Stimulated activated CD4-positive, alpha-beta T cell treated with anti-CD3 and anti-CD28 coated beads, Interleukin-12 subunit alpha, Interleukin-12 subunit beta, amount 100 ng/mL, for 4 hours (primary cell): ENCODE results near the gene TAX1BP1.
A peak's percentile ranks its signal among the peaks of the same experiment; 100 is the strongest.

Experiments used
- DNase-seq: peaks from one replicate; pipeline ENCODE4 v3.0.0-alpha.2; 2020

The TAX1BP1 gene

DNA sequence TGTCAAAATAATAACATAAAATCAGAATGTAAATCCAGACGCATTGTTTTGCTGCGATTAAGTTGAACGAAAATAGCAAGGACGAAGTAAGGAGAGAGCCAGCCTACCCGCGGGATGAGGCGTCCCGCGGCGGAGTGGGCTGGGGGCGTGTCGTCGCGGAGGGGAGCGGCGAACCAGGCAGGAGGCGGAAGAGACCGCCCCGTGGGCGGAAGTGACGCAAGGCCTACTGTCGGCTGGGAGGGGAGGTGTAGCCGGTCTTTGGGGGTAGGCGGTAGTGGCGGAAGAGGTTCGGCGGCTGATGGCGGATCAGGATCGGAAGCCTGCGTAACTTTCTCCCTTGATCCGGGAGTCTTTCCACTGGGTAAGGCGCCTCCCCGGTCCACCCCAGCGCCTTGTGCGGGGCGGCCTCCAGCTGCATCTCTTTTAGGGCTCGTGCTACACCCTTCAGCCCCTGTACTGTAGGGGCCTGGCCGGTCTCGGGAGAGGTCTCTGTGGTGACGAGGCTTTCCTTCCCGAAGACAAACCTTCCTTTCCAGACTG is at the start of gene TAX1BP1:
TSS of gene TAX1BP1 (plus strand) at position 254 of the 540 bp plus-strand sequence. CDS start 8,363 bp downstream, outside the sequence.
- peak; percentile 94 for DNase-seq

DNA sequence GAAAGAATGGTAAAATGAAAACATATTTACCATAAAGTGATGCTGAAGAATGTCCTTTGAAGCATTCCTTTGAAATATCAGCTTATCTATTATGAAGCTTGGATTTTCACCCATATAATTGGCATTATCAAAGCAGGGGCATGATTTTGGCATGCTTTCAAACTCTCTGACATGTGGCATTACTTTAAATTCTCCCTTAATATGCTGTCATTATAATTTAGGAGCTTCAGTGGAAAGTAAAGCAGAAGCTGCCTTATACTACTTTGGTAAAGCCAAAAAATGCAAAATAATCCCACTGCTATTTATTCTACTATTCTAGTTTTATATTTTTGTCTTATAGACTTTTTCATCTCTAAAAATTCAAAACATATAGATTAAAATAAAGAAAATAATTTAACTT is 49.3 kb upstream of the TAX1BP1 start:
- DNase-seq: no peak

DNA sequence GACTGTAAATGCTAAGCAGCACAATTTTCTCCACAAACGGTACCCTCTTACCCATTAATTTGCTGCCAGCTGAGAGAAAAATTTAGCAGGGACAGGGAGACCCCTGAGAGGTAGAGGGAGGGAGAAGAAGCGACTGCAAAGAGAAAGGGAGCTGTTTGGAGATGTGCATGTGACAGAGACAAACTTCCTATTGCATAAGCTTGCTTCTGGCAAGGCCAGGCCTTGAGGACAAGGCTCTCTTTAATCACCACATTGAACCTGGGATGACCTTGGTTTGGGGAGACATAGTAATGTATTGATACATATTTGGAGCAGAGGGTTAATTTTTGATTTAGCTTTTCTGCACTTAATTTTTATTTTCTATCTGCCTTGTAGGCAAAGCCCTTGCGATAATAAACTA is 46.2 kb upstream of the TAX1BP1 start:
- no peak for DNase-seq

DNA sequence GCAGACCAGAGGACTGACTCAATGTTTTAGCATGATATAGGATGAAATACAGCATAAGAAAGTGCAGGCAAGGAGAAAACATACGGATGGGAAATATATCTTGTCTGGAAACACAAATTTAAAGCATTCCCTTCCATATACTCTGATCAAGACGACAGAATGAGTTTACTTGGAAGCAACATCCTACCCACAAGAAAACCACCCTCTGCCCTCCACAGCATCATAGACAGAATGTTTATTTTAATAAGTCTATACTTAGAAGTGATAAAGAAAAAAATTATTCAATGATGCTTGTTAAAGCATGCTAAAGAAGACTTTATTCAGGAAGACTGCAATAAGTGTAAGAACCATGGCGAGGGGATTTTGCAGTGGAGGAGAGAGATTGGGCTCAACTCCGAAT is 44.9 kb upstream of the TAX1BP1 start:
- no peak for DNase-seq

DNA sequence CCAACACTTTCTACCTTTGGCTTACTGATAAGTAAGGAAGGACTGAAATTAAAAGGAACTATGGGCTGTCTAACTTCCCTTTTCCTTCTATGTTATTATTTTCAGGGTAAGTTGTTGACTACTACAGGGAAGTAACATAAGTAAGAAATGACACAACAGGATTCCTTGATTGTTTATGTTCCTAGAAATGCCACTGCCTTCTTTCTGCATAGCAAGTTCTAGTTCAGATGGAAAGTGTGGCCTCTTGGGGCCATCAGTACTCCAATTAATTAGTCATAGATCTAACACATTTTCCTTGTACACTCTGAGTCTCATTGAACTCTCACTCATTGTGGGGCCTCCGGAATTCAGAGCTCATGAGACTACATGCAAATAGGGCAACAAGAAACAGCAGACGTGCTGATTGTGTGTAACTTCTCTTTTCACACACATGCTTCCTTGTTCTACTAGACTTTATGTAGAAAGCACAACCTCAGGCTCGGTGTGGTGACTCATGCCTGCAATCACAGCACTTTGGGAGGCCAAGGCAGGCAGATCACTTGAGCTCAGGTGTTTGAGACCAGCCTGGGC is 42.0 kb upstream of the TAX1BP1 start:
- DNase-seq: no peak

DNA sequence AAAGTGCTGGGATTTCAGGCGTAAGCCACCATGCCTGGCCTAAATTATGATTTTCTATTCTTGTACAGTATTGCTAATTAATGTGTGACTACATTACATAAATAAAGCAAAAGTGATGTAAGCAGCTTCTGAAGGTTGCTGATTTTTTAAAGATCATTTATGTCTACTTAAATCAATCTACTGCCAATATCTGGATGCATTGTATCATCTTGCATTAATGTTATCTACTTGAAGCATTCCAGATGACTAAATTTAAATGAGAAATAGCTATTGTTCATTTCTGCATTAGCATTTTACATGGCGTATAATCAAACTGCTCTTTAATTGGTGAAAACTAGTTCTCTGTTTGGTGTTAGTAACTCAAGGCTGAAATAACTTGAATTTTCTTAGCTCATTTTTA is 40.2 kb upstream of the TAX1BP1 start:
- no peak for DNase-seq

DNA sequence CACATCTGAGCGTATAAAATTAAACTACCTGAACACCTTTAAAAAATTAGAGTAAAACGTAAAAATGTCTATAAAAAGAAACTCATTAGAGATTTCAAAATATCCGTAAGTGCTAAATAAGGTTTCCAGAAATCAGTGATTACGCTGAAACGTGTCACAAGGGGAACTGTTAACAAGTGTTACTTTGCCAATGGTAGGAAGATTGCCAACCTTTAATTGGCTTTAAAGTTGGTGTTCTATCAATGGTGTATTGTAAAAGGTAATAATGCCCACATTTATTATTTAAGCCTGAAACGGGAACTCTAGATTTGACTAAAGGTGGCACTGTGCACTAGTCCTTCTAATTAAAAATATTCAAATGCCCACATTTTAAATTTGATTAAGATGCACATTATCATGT is 39.5 kb upstream of the TAX1BP1 start:
- no peak for DNase-seq

DNA sequence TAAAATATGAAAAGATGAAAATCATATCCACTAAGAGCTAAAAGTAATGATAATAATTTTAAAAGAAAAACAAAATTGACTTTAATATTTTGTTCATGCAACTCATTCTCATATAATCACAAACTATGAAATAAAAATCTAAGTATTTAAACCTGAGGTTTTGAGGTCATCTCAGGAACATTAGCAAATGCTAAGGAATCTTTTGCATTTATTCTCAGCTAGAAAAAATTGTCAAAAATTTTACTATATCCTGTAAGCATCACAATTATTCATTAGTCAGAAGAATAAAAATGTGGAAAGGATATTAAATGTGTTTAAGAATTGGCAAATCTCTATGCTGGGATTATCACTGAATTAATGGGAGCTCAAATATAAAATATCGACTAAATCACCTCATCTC is 36.8 kb upstream of the TAX1BP1 start:
- DNase-seq: no peak

DNA sequence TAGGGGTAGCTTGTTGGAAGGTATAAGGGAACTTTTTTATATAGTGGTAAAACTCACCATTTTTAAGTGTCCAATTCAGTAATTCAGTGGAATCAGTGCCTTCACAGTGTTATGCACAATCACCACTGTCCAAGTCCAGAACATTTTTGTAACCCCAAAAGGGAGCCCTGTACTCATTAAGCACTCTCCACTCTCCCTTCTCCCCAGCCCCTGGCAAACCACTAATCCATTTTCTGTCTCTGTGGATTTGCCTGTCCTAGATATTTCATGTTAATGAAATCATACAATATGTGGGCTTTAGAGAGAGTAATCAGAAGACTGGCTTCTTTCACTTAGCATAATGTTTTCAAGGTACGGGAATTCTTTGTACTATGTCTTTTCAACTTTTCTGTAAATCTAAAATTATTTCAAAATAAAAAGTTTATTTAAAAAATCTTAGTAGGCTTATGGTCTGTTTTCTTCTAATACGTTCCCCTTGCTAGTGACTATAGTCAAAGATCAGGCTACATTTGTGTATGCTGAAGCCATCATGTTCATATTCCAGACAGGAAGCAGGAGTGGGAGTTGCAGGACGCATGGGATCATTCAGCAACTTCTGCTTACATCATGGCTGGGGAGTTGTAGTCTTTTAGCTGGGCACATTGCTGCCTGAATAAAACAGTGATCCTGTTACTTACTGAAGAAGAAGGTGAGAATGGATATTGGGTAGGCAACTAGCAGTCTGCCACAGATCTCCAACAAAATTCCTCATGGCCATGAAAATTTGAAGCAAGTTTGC is 35.4 kb upstream of the TAX1BP1 start:
- no peak for DNase-seq

DNA sequence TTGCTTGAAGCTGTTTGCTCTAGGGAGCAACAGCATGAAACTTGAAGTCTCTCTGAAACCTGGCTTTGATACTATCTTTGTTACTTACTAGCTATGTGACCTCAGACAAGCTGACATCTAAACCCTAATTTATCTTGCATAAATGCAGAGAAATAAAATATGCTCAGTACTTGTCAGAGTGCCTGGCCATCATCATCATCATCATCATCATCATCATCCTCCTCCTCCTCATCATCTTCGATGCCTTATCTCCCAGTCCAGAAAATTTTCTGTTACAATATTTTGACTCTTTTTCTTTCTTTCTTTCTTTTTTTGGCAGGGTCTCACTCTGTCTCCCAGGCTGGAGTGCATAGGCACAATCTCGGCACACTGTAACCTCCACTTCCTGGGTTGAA is 34.8 kb upstream of the TAX1BP1 start:
- DNase-seq: no peak

DNA sequence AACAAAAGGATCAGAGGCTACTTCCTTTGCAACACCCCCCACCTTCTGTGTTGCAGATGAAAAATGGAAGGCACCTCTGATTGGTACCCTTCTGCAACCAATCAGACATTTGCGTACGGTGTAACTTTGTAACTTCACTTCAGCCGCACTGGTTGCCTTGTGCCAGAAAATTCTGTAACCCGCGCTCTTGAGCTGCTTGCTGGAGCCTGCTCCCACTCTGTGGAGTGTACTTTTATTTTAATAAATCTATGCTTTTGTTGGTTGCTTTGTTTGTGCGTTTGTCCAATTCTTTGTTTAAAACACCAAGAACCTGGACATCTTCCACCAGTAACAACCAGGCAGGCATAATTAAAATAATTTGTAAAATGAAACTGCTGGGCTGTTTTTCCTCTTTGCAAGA is 31.5 kb upstream of the TAX1BP1 start:
- DNase-seq: no peak

DNA sequence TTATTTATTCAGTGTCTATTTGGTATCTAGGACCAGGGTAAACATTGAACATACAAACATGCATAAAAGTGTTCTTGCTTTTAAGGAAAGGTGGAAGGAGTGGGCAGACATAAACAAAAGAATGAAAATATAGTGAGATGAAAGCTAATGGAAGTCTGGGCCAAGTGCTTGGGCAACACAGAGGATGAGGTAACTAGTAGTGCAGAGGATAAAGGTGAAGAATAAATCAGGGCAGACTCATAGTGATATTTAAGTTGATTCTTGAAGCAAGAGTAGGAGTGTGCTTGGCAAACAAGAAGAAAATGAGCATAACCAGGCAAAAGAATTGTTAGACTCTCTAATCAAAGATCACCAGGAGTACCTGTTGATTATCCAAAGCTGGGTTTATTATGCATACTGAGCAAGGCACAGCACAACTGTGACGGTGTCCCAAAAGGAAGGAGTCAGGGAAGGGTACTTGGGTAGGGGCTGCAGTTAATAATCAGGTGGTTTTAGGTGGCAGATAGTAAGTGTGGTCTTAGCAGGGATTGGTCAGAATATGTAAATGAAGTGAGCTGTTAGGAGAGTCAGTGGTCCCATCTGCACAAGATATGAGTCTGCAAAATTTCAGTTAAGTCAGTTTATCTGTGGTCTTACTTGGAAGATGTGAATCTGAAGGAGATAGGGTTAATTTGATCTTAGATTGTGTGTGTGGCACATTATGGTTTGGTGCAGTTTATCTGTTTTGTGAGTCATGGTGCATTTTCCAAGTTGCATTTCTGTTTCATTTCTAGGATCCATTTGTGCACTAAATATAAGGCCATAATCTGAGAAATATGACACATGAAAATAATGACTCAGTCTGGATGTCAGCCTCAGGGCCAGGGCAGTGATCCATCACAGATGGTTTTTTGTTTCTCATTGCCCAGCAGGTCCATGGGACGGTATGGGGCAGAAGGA is 30.6 kb upstream of the TAX1BP1 start:
- DNase-seq: no peak

DNA sequence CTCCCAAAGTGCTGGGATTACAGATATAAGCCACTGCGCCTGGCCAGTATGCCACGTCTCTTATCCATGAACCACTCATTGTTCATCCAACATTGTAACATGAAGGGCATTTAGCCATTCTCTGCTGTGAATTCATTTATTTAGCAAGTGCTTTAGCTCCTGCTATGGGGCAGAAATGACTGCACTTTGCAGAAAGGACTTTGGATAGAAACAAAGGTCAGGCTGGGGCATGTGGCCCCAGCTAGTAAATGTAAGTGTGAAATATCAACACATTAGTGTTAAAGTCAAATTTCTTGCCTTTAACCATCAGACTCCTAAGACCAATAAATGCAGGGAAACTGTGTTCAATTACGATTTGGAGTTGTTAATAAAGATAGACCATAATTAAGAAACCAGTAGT is 27.7 kb upstream of the TAX1BP1 start:
- DNase-seq: no peak

DNA sequence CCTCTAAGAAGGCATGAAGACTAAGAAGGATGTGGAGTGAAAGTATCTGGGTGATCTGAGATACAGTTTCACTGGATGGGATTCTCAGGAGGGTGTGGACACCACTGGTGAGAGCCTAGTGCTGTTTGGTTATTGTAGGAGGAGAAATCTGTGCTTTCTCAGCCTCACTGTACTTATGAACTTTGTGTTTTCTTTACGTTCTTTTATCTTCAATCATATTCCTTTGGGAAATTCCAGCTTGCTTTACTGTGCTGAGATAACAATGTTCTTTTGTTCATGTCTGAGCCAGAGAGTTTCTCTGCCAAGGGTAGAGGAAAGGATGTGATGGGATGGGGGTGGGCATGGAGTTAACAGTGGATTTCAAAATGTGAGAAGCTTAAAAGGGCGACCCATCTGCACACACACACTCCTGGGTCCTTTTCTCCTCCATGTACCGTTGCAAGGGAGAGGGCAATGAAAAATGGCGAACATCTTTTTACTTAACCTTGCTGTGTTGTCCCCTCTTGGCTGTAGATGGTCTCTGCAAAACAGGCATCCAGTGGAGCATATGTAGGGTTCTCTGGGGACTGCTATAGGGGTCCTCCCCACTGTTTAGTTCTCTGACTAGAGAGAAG is 25.0 kb upstream of the TAX1BP1 start:
- DNase-seq: no peak

DNA sequence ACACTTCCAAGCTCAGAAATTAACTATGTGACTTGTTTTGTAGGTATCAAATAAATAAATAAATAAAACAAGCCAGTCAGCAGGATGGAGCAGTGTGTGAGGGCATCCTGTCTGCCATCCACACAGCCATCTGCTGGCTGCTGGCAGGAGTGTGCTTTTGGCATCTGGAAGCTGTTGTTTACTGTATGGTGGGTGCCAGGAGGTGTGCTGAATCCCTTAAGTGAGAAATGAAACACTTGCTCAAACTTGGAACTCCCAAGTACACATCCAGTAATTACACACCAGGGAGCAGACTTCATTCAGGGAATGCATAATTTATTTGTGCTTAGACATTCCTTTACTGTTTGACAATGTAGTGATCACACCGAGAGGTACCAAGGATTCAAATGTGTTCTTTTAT is 16.9 kb upstream of the TAX1BP1 start:
- DNase-seq: no peak

DNA sequence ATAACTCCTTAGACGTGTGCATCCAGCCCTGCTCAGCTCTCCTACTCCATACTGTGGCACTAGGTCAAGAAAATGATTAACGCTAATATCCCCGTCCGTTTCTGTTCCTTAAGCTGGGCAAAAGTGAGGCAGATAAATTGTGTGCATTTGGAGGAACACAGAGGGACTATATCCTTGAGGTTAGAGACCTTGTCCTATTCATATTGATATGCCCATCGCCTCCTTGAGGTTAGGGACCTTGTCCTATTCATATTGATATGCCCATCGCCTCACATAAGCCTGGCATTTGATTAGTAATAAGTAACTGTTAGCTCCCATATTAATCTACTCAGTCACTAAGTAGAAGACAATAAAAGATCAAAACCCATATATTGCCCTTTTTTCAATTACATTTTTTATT is 12.9 kb upstream of the TAX1BP1 start:
- no peak for DNase-seq

DNA sequence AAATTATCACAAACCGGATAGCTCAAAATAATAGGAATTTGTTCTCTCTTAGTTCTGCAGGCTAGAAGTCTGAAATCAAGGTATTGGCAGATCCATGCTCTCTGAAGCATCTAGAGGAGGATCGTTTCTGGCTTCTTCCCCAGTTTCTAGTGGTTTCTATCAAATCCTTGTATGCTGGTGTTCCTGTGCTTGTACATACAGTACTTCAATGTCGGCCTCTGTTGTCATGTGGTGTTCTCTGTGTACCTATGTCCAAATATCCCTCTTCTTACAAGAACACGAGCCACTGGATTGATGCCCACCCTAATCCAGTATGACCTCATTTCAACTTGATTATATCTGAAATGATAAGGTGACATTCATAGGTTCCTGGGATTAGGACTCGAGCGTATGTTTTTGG is 9.8 kb upstream of the TAX1BP1 start:
- DNase-seq: no peak

DNA sequence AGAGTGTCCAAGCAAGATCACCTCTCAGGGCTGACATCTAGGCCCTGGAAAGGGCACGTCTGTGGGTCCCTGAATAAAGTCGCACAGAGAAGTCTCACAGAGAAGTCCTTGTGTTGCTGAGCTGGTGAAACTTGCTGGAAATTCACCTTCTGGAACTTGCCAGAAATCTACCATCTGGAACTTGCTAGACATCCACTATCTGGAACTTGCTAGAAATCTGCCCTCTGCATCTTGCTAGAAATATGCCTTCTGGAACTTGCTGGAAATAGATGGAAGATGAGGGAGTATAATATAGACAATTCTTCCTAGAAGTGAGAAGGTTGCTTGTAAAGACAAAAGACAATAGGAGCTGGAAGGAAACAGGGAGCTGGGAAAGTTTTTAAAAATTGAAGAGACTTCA is 5.4 kb upstream of the TAX1BP1 start:
- DNase-seq: no peak

DNA sequence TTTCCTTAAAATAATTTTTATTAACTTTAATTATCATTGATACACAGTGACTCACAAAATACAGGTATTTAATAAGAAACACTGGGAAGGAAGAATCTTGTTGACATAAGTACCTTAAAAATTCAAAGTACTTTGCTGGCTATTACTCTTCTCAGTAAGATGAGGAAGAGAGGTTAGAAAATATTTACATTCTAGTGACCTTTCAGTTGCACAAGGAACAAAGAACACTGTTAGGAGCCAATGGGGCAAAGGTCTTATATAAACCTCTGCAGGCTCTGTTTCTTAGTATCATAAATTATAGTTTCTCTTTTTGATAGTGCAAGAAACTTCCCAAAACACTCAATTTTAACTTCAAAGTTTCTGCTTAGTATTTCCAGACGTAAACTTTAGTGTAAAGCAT is 4.8 kb upstream of the TAX1BP1 start:
- DNase-seq: no peak

DNA sequence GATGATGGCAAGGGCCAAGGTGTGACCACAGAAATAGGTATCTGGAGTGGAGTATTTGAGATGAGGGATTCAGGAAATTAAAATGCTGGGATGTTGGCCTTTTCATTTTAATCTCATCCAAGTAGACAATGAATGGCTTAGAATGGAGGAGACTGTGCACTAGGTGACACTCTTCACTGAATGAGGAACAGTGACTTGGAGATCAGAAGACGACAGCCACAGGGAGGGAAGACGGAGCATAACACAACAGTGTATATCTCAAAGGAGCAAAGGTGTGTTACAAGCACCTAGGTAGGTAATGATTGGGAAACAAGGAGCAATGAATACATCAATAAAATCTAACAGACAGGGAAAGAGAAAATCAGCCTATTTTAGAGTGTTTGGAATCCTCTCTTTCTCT is 4.1 kb upstream of the TAX1BP1 start:
- DNase-seq: no peak

DNA sequence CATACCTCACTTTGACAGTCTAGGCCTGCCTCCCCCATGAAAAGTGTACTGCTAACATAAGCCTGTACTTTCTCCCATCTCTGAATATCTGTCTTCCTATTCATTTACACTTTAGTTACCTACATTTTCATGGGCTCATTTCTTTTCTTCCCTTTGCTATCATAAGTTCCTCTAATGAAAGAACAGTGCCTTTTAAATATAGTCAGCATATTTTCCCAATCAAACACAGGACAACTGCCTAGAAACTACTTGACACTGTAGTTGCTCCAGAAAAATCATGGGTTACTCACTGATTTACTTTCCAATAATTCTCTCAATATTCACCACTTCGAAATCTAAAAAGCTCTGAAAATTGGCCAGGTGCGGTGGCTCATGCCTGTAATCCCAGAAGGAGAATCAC is 2.8 kb upstream of the TAX1BP1 start:
- no peak for DNase-seq

DNA sequence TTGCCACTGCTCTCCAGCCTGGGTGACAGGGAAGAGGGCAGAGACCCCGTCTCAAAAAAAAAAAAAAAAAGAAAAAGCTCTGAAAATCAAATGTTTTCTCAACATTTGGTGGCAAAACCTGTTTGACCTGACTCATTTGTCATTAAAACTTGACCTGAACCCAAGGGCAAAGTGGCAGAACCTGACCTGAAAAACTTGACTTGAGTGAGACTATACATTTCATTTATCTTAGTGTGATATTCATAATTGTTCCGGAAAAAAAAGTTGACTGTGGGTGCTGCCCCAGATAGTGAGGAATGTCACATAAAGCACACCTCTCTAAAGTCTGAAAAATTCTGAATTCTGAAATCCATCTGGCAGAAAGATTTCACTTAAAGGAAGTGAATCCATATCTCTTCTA is 2.3 kb upstream of the TAX1BP1 start:
- DNase-seq: no peak

DNA sequence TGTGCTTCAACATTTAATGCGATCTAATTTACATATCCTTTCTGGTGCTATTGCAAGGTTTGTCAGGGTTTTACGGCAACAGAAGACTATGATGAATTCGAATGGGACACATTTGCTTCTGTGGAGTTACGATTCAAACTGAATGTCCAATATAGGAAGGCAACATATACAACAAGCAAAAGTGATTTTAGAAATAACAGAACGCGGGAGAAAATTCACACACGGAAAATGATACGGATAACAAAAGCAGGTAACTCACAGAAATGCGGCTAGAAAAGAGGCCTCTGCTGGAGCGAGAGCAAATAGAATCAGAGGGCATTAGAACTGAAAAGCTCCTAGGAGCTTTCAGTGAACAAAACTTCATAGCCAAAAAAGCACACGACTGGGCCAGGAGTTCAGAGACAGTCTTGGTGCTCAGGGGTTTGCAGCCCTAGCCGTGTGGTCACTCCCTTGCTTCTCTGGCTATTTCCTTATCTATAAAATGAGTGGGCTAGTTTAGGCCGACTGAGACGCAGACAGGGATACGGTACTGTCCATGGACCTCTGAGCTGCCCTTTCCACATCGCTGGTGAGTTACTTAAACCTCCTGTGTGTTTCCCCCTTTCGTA is 557 bp upstream of the TAX1BP1 start:
- DNase-seq: no peak
